ENCODE data around the gene CRELD2. TPM values are rescaled to one million over a fixed set of nuclear protein-coding genes. Genes with fewer than 3 reads are reported as not detected.

Gene CRELD2
- total and polyA plus RNA-seq, 2 of the 13 experiments (the other 11 are each of a cell fraction or from before 2014, with no cell fraction given): 17.2 to 44.7 TPM

GRCh38 chr22:49923445-49923844, 5.0 kb downstream of the CRELD2 start:
- Histone ChIP-seq H3K9me3 (ENCODE audit: low read length) (no peaks in the 10 kb centered on the region), H3K27ac (ENCODE audit: extremely low read length, insufficient read depth, low read length) (no peak overlapping the region), H2AFZ (ENCODE audit: low read length) (no peak overlapping the region), H4K20me1 (ENCODE audit: insufficient read depth, low read length) (no peaks in the 10 kb centered on the region), H3K4me3 (replicated peaks in 1 of 3; ENCODE audit: insufficient read depth in 1 of 3, low read depth in 2 of 3, low read length in 3 of 3) (no peak overlapping the region), H3K4me1 (ENCODE audit: insufficient read depth, low read length) (peaks cover 15% of the 10 kb centered on the region), H3K79me2 (ENCODE audit: insufficient read depth, low read length) (peaks cover 3% of the 10 kb centered on the region), H3K27me3 (ENCODE audit: control insufficient read depth in 1 of 2, insufficient read depth in 2 of 2, low read length in 2 of 2) (no peaks in the 10 kb centered on the region), H3K4me2 (ENCODE audit: low read depth, low read length) (no peak overlapping the region), H3K36me3 (replicated peaks in 1 of 2; ENCODE audit: control insufficient read depth in 1 of 2, insufficient read depth in 2 of 2, low read length in 2 of 2) (peaks cover 0 to 10% of the 10 kb centered on the region in 2 experiments; a peak in 3 of 5 replicates), H3K9ac (ENCODE audit: insufficient read depth, low read depth, low read length) (no peak overlapping the region)
- DNase-seq (ENCODE audit: low spot score) (no peak), ATAC-seq (no peak), FAIRE-seq (no peak)
- CTCF ChIA-PET (ENCODE audit: low intra/inter-chr PET ratio, low total read pairs): no interaction called here
- in situ Hi-C loops (cut with HindIII; ENCODE audit: extremely low pct_ligation_motif_present, low pct_unique_long_range_greater_than_20kb) (loop anchor here (5.0 kb wide), 1 partner anchor 156 kb away; no protein-coding TSS in a partner anchor), intact Hi-C loops (cut with micrococcal nuclease; ENCODE audit: unreplicated experiment) (no loop called here)
- POLR2A ChIA-PET: no interaction called here
- WGBS (ENCODE audit: low lambda C conversion rate): 93% methylated on average over 16 of the region's 16 CpGs
- TF ChIP-seq AKAP8 (CRISPR knock-in tag; IDR thresholded peaks at IDR 0.05) (no peak), ZNF460 (CRISPR knock-in tag; IDR thresholded peaks at IDR 0.05; ENCODE audit: borderline replicate concordance) (no peak), CTCF (CRISPR knock-in tag; IDR thresholded peaks at IDR 0.05) (peak; percentile 31; the same call in 1 of the 2 replicates), KAT2B (IDR thresholded peaks at IDR 0.05; ENCODE audit: borderline replicate concordance, low read depth, low read length) (no peak), RARG (CRISPR knock-in tag; IDR thresholded peaks at IDR 0.05; ENCODE audit: low read depth) (no peak), ZNF780A (CRISPR knock-in tag; IDR thresholded peaks at IDR 0.05) (no peak), ZBTB33 (CRISPR knock-in tag; IDR thresholded peaks at IDR 0.05) (peak; percentile 78), ZFP36L2 (CRISPR knock-in tag; IDR thresholded peaks at IDR 0.05) (no peak), DMAP1 (CRISPR knock-in tag; IDR thresholded peaks at IDR 0.05) (no peak), ZSCAN20 (CRISPR knock-in tag; IDR thresholded peaks at IDR 0.05; ENCODE audit: borderline replicate concordance) (no peak), ARHGAP35 (CRISPR knock-in tag; IDR thresholded peaks at IDR 0.05; ENCODE audit: borderline replicate concordance) (no peak), ZNF572 (CRISPR knock-in tag; IDR thresholded peaks at IDR 0.05) (no peak), CBFB (CRISPR knock-in tag; IDR thresholded peaks at IDR 0.05) (no peak), SMARCE1 (IDR thresholded peaks at IDR 0.05; ENCODE audit: borderline replicate concordance) (no peak), ZNF740 (CRISPR knock-in tag; IDR thresholded peaks at IDR 0.05) (0 out of 2 replicates have a peak, but pooled peaks have one; percentile 70)
- TF ChIP-seq, protein P1, sequence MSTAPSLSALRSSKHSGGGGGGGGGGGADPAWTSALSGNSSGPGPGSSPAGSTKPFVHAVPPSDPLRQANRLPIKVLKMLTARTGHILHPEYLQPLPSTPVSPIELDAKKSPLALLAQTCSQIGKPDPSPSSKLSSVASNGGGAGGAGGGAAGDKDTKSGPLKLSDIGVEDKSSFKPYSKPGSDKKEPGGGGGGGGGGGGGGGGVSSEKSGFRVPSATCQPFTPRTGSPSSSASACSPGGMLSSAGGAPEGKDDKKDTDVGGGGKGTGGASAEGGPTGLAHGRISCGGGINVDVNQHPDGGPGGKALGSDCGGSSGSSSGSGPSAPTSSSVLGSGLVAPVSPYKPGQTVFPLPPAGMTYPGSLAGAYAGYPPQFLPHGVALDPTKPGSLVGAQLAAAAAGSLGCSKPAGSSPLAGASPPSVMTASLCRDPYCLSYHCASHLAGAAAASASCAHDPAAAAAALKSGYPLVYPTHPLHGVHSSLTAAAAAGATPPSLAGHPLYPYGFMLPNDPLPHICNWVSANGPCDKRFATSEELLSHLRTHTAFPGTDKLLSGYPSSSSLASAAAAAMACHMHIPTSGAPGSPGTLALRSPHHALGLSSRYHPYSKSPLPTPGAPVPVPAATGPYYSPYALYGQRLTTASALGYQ (CRISPR knock-in tag; IDR thresholded peaks at IDR 0.05): no peak
- TF ChIP-seq, protein P2, sequence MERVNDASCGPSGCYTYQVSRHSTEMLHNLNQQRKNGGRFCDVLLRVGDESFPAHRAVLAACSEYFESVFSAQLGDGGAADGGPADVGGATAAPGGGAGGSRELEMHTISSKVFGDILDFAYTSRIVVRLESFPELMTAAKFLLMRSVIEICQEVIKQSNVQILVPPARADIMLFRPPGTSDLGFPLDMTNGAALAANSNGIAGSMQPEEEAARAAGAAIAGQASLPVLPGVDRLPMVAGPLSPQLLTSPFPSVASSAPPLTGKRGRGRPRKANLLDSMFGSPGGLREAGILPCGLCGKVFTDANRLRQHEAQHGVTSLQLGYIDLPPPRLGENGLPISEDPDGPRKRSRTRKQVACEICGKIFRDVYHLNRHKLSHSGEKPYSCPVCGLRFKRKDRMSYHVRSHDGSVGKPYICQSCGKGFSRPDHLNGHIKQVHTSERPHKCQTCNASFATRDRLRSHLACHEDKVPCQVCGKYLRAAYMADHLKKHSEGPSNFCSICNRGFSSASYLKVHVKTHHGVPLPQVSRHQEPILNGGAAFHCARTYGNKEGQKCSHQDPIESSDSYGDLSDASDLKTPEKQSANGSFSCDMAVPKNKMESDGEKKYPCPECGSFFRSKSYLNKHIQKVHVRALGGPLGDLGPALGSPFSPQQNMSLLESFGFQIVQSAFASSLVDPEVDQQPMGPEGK (CRISPR knock-in tag; IDR thresholded peaks at IDR 0.05): peak; percentile 78
- no TSS peak for BruUV-seq (replicated peaks)

All from HepG2 (cell line).